Measurements from ENCODE around the gene AUH.

The AUH gene

DNA sequence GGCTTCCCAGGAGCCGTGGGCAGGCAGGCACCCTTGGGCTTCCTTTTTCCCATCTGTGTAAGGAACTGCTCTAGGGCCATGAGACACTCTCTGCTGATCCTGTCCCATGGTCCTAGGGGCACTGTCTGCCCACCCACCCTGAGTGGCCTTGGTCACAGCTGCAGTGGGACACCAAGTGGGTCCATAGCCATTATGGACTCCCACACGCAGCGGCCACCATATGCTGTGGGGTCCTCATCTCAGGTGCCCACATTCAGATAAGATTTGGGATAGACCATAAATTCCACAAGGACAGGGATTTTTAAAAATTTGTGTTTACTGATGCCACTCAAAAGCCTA is 180.8 kb downstream of the AUH start:
- Histone ChIP-seq H3K36me3 (ENCODE audit: insufficient read depth, low read length) (no peaks in the 10 kb centered on the region), H3K9me3 (ENCODE audit: low read length) (no peaks in the 10 kb centered on the region), H3K27me3 (ENCODE audit: control insufficient read depth in 1 of 2, insufficient read depth in 2 of 2, low read length in 2 of 2) (no peaks in the 10 kb centered on the region), H3K9ac (ENCODE audit: low read length) (no peak overlapping the region), H3K4me1 (ENCODE audit: insufficient read depth, low read length) (no peaks in the 10 kb centered on the region), H3K27ac (ENCODE audit: low read depth, low read length) (no peak overlapping the region), H3K4me3 (ENCODE audit: low read depth in 1 of 2, low read length in 2 of 2) (no peak overlapping the region)

DNA sequence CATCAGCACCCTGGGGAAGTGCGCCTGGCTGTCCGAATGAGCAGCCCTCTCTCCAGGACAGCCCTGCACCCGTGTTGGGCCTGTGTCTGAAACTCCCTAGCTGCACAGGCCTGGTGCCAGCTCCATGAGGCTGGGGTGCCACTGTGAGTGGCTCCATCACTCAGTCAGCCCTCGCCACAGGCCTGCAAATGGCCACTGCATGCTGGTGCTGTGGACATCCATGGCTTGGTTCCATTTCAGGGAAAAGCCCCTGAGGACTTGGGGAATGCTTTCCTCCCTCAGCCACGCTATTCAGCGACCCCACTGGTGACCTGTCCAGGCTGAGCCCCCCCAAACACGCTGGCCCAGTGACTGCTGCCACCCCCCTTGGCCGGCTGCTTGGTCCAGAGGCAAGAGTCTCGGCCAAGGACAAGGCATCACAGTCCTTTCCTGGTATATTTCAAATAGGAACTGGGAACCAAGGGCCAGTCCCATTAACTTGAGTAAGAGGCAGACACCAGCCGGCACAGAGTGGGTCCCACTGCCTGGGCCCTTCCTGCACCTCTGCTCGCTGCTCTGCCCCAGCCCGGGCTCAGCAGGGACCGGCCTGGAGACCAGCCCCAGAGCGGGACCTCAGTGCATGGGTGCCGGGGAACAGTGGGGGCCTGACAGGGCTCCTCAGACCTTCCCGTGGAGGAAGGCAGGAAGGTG is 181.3 kb downstream of the AUH start:
- no peak overlapping the region for H3K27ac ChIP-seq (ENCODE audit: low read depth, low read length)
- H3K9ac ChIP-seq (ENCODE audit: low read length), result no peak overlapping the region

DNA sequence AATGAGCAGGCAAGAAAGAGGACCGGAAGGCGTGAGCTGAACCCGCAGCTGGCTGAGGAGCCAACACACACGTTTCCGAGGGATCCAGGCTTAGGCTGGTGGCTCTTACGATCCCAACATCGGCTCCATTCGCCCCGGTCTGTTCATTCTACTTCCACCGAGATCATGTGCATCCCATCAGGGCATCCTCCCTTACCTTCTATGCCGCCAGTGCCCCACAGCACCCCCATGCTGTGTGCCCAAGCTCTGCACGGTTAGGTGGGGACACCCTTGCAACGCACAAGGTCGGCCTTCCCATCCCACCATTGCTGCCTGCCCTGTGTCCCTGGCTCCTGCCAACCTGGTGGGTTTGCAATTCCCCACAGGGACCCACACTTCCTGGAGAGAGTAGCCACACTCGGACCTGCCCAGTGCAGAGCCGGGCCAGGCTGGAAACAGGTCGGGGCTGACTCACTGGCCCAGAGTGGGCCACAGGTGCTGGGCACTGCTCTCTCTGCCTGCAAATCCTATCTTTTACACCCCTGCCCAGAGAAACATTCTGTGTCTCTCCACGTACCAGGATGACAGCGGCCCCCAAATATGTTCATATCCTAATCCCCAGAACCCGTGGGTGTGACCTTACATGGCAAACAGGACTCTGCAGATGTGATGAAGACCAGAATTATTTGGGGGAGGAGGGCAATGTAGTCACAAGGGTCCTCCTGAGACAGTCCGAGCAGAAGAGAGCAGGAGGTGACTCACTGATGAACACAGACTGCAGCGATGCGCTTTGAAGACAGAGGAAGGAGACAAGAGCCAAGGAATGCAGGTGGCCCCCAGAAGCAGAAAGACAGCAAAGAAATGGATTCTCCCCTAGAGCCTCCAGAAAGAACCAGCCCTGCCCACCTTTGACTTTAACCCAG is 182.2 kb downstream of the AUH start:
- H3K4me1 ChIP-seq (ENCODE audit: insufficient read depth, low read length), result no peaks in the 10 kb centered on the region
- no peaks in the 10 kb centered on the region for H3K36me3 ChIP-seq (ENCODE audit: insufficient read depth, low read length)
- no peaks in the 10 kb centered on the region for H3K9me3 ChIP-seq (ENCODE audit: low read length)
- no peak overlapping the region for H3K9ac ChIP-seq (ENCODE audit: low read length)
- H3K27ac ChIP-seq (ENCODE audit: low read depth, low read length), result no peak overlapping the region
- H3K27me3 ChIP-seq (ENCODE audit: control insufficient read depth in 1 of 2, insufficient read depth in 2 of 2, low read length in 2 of 2), result no peaks in the 10 kb centered on the region
- H3K4me3 ChIP-seq (ENCODE audit: low read depth in 1 of 2, low read length in 2 of 2), result no peak overlapping the region

More for the DNA sequence above, 181.3 kb downstream of the AUH start:
- Histone ChIP-seq H3K4me3 (ENCODE audit: low read depth in 1 of 2, low read length in 2 of 2) (no peak overlapping the region), H3K36me3 (ENCODE audit: insufficient read depth, low read length) (no peaks in the 10 kb centered on the region), H3K4me1 (ENCODE audit: insufficient read depth, low read length) (no peaks in the 10 kb centered on the region), H3K27me3 (ENCODE audit: control insufficient read depth in 1 of 2, insufficient read depth in 2 of 2, low read length in 2 of 2) (no peaks in the 10 kb centered on the region), H3K9me3 (ENCODE audit: low read length) (no peaks in the 10 kb centered on the region)

DNA sequence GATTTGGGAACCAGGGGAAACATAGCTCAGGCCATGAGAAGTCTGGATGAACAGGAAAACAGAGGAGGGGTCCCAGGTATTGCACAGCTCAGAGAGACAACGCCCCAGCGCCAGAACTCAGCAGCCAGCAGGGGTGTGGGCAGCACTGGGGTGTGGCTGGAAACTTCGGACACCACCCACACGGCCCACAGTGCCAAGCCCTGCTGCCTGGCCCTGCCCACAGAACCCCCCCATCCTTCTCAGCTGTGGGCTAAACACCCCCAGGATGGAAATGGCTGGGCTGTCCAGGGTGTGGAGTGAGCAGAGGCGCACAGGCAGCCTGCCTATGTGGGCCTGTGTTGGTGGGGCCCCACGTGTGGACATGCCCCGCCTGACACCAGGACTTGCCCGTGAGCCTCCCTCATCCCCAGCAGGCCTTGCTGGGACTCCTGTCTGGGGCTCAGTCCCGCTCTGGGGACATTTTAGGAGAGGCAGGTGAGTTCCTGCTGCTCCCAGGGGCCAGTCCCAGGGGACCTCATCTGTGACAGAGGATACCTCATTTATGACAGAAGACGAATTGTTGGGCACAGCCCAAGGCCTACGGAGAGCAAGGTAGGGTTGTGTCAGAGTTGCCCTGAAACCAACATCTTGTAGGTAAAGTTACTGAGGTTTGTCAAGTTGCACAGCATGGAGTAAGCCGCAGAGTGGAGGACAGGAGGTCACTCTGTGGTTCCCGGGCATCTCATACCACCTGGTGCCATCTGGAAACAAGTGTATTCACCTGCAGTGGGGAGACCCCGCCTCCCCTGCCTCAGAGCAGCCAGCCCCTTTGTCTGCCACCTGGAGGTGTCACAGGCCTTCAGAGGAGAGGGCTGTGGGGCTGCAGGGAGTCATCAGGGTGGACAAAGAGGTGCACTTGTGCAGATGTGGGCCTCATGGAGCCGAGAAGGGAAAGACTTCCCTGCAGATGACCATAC is 183.2 kb downstream of the AUH start:
- Histone ChIP-seq H3K36me3 (ENCODE audit: insufficient read depth, low read length) (no peaks in the 10 kb centered on the region), H3K4me3 (ENCODE audit: low read depth in 1 of 2, low read length in 2 of 2) (no peak overlapping the region), H3K27me3 (ENCODE audit: control insufficient read depth in 1 of 2, insufficient read depth in 2 of 2, low read length in 2 of 2) (no peaks in the 10 kb centered on the region), H3K9ac (ENCODE audit: low read length) (no peak overlapping the region), H3K27ac (ENCODE audit: low read depth, low read length) (no peak overlapping the region), H3K4me1 (ENCODE audit: insufficient read depth, low read length) (no peaks in the 10 kb centered on the region), H3K9me3 (ENCODE audit: low read length) (no peaks in the 10 kb centered on the region)

DNA sequence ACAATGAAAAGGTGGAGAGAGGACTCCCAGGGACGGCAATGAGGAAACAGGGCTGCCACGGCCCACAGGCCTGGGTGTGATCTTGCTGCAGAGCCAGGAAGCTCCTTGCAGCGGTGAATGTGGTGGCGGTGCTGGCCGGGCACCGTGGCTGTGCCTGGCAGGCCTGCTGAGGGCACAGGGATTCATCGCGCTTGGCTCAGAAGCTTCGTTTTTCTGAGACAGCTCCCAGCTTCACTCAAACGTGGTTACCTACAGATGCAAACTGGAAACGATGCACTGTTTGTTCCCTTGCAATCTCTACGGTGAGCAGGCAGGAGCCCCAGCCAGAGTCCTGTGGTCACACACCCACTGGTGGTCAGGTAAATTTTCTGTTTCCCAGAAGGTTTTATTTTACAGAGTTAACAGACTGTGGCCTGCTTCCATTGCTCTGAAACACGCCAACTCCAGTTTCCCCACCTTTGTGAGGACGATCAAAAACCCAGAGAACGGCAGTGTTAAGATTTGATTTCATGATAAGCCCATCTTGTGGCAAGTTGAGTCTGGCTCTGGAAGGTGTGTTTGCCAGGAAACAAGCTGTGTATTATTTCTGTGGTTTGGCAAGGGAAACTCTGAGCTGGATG is 183.9 kb downstream of the AUH start:
- H3K4me3 ChIP-seq (ENCODE audit: low read depth in 1 of 2, low read length in 2 of 2), result no peak overlapping the region
- H3K9ac ChIP-seq (ENCODE audit: low read length), result no peak overlapping the region
- no peaks in the 10 kb centered on the region for H3K9me3 ChIP-seq (ENCODE audit: low read length)
- no peaks in the 10 kb centered on the region for H3K27me3 ChIP-seq (ENCODE audit: control insufficient read depth in 1 of 2, insufficient read depth in 2 of 2, low read length in 2 of 2)
- no peaks in the 10 kb centered on the region for H3K4me1 ChIP-seq (ENCODE audit: insufficient read depth, low read length)
- no peak overlapping the region for H3K27ac ChIP-seq (ENCODE audit: low read depth, low read length)
- no peaks in the 10 kb centered on the region for H3K36me3 ChIP-seq (ENCODE audit: insufficient read depth, low read length)

DNA sequence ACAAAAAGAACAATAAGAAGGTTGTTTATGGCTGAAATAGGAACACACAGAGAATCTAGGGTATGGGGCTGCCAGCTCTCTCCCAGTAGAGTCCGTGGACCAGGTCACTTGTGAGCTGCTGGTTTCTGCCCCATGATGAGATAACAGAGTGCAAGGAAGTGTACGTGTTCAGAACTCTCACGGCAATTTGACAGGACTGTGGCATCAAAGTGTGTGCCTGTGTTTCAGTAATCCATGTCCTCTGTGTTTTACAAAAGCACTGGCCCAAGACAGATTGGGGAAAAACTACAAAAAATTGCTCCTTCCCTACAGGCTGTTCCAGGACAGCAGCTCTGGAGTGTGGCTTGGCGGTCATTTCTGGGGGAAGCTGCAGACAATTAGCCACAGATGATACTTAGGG is 184.6 kb downstream of the AUH start:
- no peaks in the 10 kb centered on the region for H3K27me3 ChIP-seq (ENCODE audit: control insufficient read depth in 1 of 2, insufficient read depth in 2 of 2, low read length in 2 of 2)
- H3K4me1 ChIP-seq (ENCODE audit: insufficient read depth, low read length), result no peaks in the 10 kb centered on the region
- H3K36me3 ChIP-seq (ENCODE audit: insufficient read depth, low read length), result no peaks in the 10 kb centered on the region
- no peak overlapping the region for H3K9ac ChIP-seq (ENCODE audit: low read length)
- no peaks in the 10 kb centered on the region for H3K9me3 ChIP-seq (ENCODE audit: low read length)
- H3K4me3 ChIP-seq (ENCODE audit: low read depth in 1 of 2, low read length in 2 of 2), result no peak overlapping the region
- H3K27ac ChIP-seq (ENCODE audit: low read depth, low read length), result no peak overlapping the region

DNA sequence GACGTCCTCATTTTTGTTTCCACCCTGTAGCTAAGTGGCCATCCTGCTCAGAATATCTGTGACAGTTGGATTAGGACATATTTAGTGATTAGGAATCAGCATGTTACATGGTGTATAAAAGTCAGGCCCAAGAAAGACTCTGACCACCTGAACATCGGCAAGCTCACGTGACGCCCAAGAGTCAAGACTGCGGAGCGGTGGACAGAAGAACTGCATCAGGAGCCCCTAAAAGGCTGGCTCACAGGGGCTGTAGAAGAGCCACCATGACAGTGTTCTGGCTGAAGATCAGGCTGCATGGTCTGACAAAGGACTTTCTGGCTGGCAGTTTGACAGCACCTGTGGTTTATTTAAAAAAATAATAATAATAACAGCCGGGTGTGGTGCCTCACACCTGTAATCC is 185.3 kb downstream of the AUH start:
- Histone ChIP-seq H3K4me3 (ENCODE audit: low read depth in 1 of 2, low read length in 2 of 2) (no peak overlapping the region), H3K9me3 (ENCODE audit: low read length) (peaks cover under 1% of the 10 kb centered on the region), H3K27me3 (ENCODE audit: control insufficient read depth in 1 of 2, insufficient read depth in 2 of 2, low read length in 2 of 2) (no peaks in the 10 kb centered on the region), H3K4me1 (ENCODE audit: insufficient read depth, low read length) (no peaks in the 10 kb centered on the region), H3K36me3 (ENCODE audit: insufficient read depth, low read length) (no peaks in the 10 kb centered on the region), H3K9ac (ENCODE audit: low read length) (no peak overlapping the region), H3K27ac (ENCODE audit: low read depth, low read length) (no peak overlapping the region)

DNA sequence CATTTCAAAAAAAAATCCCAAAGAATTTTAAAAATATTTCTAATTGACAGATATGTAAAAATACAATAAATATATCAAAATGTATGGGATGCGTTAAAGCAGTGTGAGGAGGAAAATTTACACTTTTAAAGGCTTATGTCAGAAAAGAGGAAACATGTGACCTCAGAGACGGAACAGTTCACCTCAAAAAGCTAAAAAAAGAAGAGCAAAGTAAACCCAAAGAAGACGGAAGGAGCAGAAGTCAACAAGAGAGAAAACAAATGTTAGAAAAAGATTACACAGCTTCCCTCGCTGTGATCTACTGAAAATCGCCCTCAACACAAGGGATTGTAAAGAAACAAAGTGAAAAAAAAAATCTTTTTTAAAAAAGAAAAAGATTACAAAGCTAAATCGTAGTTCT is 186.9 kb downstream of the AUH start:
- no peaks in the 10 kb centered on the region for H3K4me1 ChIP-seq (ENCODE audit: insufficient read depth, low read length)
- H3K9me3 ChIP-seq (ENCODE audit: low read length), result peaks cover 6% of the 10 kb centered on the region
- H3K36me3 ChIP-seq (ENCODE audit: insufficient read depth, low read length), result no peaks in the 10 kb centered on the region
- H3K9ac ChIP-seq (ENCODE audit: low read length), result no peak overlapping the region
- H3K27me3 ChIP-seq (ENCODE audit: control insufficient read depth in 1 of 2, insufficient read depth in 2 of 2, low read length in 2 of 2), result no peaks in the 10 kb centered on the region
- no peak overlapping the region for H3K27ac ChIP-seq (ENCODE audit: low read depth, low read length)
- no peak overlapping the region for H3K4me3 ChIP-seq (ENCODE audit: low read depth in 1 of 2, low read length in 2 of 2)

DNA sequence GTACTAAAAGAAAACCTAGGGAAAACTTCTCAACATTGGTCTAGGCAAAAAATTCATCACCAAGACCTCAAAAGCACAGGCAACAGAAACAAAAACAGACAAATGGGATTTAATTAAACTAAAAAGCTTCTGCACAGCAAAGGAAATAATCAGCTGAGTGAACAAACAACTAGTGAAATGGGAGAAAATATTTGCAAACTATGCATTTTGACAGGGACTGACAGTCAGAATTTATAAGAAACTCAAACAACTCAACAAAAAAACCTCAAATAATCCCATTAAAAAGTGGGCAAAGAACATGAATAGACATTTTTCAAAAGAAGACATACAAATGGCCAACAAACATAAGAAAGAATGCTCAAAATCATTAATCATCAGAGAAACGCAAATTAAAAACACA is 189.4 kb downstream of the AUH start:
- H3K9me3 ChIP-seq (ENCODE audit: low read length), result peaks cover 6% of the 10 kb centered on the region
- H3K9ac ChIP-seq (ENCODE audit: low read length), result no peak overlapping the region
- no peaks in the 10 kb centered on the region for H3K4me1 ChIP-seq (ENCODE audit: insufficient read depth, low read length)
- no peak overlapping the region for H3K4me3 ChIP-seq (ENCODE audit: low read depth in 1 of 2, low read length in 2 of 2)
- no peaks in the 10 kb centered on the region for H3K36me3 ChIP-seq (ENCODE audit: insufficient read depth, low read length)
- H3K27ac ChIP-seq (ENCODE audit: low read depth, low read length), result no peak overlapping the region
- no peaks in the 10 kb centered on the region for H3K27me3 ChIP-seq (ENCODE audit: control insufficient read depth in 1 of 2, insufficient read depth in 2 of 2, low read length in 2 of 2)

DNA sequence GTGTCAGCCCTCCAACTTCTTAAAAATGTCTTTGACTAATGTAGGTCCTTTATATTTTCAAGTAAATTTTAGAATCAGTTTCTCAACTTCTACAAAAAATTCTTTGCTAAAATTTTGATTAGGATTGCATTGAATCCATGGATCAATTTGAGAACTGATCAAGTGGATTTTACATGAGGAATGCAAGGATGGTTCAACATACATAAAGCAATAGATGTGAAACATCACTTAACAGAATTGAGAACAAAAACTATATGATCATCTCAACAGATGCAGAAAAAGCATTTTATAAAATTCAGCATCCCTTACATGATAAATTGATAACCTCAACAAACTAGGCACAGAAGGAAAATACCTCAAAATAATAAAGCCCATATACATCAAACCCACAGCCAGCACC is 190.8 kb downstream of the AUH start:
- Histone ChIP-seq H3K4me3 (ENCODE audit: low read depth in 1 of 2, low read length in 2 of 2) (no peak overlapping the region), H3K4me1 (ENCODE audit: insufficient read depth, low read length) (no peaks in the 10 kb centered on the region), H3K9me3 (ENCODE audit: low read length) (peaks cover 6% of the 10 kb centered on the region), H3K36me3 (ENCODE audit: insufficient read depth, low read length) (no peaks in the 10 kb centered on the region), H3K9ac (ENCODE audit: low read length) (no peak overlapping the region), H3K27me3 (ENCODE audit: control insufficient read depth in 1 of 2, insufficient read depth in 2 of 2, low read length in 2 of 2) (no peaks in the 10 kb centered on the region), H3K27ac (ENCODE audit: low read depth, low read length) (no peak overlapping the region)

Data from muscle layer of colon (tissue), 2 donors.